GM19455 (cell line): ENCODE data around the gene KIAA0586.
"Not testable (repeated sequence)": the region's sequence is repeated elsewhere in the genome, so short reads cannot be mapped to it uniquely, and the experiment has no call there.

Source experiments
- ATAC-seq: cut with Tn5 transposase; IDR thresholded peaks from one replicate; pipeline ENCODE4 v1.9.1; 2021; ENCODE audit not compliant: unreplicated experiment

KIAA0586 gene

GRCh38 chr14:58588321-58588720 is 160.8 kb downstream of the KIAA0586 start:
- ATAC-seq: not testable (repeated sequence)

- ATAC-seq: no peak
These were observed 166.5 kb downstream of the KIAA0586 start for GRCh38 chr14:58593977-58594376.

GRCh38 chr14:58597041-58597440 is 169.5 kb downstream of the KIAA0586 start:
- ATAC-seq: no peak

- no peak for ATAC-seq
These were observed 170.7 kb downstream of the KIAA0586 start for GRCh38 chr14:58598028-58598803.

GRCh38 chr14:58598804-58599525 is 171.4 kb downstream of the KIAA0586 start:
- ATAC-seq: no peak

GRCh38 chr14:58599707-58600106 is 172.2 kb downstream of the KIAA0586 start:
- no peak for ATAC-seq
